ENCODE data around the gene PIP4K2A.

DNA sequence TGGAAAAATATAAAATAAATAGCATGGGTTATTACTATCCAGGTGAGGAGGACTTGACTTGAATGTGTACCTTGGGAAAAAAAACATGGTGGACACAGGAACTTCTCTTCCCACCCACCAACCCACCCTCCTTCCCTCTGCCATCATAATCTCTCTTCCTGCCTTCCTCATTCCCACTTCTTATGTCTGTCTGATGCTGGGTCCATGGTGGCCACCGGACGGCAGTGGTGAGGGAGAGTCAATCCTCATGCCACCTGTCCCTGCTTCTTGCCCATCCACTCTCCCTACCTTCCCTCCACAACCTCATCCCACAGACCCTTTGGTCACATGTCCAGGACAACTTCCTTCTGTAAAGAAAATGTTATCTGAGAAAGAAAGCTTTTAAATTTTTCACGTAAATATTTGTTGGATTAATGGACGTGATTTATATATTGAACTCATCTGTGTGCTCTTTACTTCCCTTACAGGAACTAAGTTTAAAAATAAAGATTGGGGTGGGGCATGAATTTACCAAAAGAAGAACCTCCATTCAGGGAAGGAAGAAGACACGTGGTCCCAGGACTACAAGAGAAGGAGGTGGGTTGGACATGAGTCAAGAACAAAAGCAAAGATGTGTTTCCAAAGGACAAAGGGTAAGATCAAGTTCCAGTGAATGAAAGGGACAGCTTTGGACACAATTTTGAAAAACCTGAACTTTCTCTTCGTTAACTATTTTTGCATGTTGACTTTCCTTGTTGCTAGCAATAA, 104.5 kb downstream of the PIP4K2A start:
- TF ChIP-seq CTCF (conservative IDR thresholded peaks at IDR 0.05), result peak; percentile 9; the same call in 1 of the 2 replicates
- TF ChIP-seq ZFX (IDR thresholded peaks at IDR 0.05), result no peak
